22Rv1 (cell line): Measurements from ENCODE around the gene CAMSAP1.

Experiments
- H3K27ac ChIP-seq: fragments of 450-650 bp; 2 replicates; pipeline ENCODE4 v1.5.1; 2017
- ZFX ChIP-seq: fragments of 450-650 bp; IDR thresholded peaks from 2 replicates; pipeline ENCODE4 v1.6.1; 2017; ENCODE audit warnings: antibody characterized with exemption, borderline replicate concordance
- TF ChIP-seq, protein P1 (sequence below): fragments of 450-650 bp; IDR thresholded peaks from 2 replicates; pipeline ENCODE4 v1.5.1; 2017; ENCODE audit warnings: mild to moderate bottlenecking

CAMSAP1 gene

DNA sequence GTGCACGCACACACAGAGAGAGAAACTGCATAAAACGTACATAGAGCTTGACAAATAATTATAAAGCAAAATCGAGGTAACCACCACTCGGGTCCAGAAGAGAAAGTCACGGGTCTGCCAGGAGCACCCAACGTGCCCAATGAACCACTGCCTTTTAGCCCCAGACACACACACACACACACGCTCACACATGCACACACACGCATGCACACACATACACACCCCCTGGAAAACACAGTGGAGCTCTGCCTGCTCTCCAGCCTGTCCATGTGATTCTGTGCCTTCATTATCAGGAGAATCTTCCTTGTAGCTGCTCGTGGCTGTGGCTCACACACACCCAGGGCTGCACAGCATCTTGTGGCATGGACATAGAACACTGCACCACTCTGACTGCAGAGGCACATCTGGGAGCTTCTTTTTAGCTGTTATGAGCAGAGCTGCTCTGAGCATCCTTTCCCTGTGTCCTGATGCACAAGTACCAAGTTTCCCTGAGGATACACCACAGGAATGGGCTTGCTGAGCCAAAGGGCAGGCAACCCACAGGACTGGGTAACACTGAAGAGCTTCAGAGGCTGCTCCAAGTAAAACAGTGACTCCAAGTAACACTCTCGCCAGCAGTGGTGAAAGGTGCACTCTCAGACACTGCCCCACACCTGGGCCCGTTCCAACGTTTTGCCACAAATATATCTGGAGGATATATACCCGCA is 58.9 kb downstream of the CAMSAP1 start:
- no peak overlapping the region for H3K27ac ChIP-seq
- TF ChIP-seq, protein P1, sequence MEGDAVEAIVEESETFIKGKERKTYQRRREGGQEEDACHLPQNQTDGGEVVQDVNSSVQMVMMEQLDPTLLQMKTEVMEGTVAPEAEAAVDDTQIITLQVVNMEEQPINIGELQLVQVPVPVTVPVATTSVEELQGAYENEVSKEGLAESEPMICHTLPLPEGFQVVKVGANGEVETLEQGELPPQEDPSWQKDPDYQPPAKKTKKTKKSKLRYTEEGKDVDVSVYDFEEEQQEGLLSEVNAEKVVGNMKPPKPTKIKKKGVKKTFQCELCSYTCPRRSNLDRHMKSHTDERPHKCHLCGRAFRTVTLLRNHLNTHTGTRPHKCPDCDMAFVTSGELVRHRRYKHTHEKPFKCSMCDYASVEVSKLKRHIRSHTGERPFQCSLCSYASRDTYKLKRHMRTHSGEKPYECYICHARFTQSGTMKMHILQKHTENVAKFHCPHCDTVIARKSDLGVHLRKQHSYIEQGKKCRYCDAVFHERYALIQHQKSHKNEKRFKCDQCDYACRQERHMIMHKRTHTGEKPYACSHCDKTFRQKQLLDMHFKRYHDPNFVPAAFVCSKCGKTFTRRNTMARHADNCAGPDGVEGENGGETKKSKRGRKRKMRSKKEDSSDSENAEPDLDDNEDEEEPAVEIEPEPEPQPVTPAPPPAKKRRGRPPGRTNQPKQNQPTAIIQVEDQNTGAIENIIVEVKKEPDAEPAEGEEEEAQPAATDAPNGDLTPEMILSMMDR: no peak
- TF ChIP-seq ZFX: no peak

DNA sequence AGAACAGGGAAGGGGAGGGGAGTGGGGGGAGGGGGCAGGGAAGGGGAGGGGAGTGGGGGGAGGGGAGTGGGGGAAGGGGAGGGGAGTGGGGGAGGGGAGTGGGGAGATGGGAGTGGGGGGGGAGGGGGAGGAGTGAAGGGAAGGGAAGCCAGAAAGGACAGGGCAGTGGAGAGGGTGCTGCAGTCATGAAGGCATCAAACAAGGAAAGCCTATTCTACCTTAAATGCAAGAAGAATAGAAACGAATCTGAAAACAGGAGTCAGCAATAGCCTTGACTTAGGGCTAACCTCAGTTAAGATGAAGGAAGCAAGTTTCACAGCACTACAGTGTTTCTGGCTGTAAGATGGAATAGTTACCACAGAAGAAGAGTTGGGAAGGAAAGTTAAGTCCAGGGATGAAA is 59.5 kb downstream of the CAMSAP1 start:
- TF ChIP-seq, protein P1: no peak
- no peak for TF ChIP-seq ZFX

DNA sequence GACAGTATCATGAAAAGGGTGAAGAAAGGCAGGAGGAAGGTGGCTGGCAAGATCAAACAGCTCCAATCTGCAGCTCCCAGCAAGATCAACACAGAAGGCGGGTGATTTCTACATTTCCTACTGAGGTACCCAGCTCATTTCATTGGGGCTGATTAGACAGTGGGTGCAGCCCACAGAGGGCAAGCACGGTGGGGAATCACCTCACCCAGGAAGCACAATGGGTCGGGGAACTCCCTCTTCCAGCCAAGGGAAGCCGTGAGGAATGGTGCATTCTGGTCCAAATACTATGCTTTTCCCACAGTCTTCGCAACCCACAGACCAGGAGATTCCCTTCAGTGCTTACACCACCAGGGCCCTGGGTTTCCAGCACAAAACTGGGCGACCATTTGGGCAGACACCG is 66.8 kb downstream of the CAMSAP1 start:
- no peak for TF ChIP-seq ZFX
- no peak overlapping the region for H3K27ac ChIP-seq

More for the DNA sequence above, 59.5 kb downstream of the CAMSAP1 start:
- H3K27ac ChIP-seq: no peak overlapping the region

DNA sequence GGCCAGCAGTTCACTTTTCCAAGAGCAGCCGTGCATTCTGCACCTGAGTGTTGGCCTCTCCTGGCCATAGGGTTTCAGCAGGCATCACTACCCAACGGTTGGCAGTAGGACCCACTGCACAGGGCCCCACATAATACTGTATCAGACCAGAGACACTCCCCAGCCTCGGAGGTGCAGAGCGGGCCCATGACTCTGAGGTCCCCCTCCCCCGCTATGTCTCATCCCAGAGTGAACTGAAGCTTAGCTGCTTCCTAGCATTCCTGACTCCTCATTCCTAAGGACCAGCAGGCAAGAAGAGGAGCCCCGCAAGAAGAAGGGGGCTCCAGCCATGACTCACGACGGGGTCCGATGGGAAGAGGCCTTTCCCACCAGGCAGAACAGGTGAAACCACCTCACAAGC is 67.2 kb downstream of the CAMSAP1 start:
- no peak overlapping the region for H3K27ac ChIP-seq
- no peak for TF ChIP-seq ZFX
- TF ChIP-seq, protein P1: no peak

DNA sequence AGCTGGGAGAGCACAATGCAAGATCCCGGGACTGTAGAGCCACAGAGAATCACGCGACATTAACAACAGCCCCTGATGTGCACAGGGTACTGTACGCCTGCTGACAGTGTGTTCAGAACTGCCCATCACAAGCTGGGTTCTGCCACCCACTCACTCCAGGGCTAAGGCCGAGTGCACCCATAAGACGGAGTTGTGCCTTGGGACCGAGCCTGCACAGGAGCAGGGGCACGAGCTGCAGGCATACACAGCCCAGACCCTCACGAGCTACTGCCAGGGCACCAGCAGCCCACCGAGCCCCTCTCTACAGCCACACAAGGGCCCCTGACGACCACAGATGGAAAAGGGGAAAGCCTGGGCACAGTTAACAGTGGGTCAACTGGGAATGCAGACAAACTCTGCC is 67.8 kb downstream of the CAMSAP1 start:
- TF ChIP-seq, protein P1: no peak
- TF ChIP-seq ZFX: no peak
- H3K27ac ChIP-seq: no peak overlapping the region

DNA sequence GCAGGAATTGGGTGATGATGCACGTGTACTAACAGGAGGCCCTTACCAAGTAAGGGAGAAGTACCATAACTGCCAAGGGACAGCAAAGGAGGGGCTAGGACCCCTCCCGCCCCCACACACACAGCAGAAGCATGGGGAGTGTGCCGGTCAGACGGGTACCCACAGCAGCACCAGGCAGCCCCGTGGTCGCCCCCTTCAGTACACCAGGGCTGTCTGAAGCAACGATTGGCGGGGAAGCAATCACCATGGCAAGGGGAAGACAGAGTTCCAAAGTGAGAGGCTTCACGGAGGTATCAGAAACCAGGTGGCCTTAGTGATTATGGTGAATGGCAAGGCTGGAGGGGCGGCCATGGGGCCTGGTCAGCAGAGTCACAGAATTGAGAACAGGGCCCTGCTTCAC is 72.2 kb downstream of the CAMSAP1 start:
- TF ChIP-seq, protein P1: no peak
- TF ChIP-seq ZFX: no peak
- H3K27ac ChIP-seq: no peak overlapping the region

DNA sequence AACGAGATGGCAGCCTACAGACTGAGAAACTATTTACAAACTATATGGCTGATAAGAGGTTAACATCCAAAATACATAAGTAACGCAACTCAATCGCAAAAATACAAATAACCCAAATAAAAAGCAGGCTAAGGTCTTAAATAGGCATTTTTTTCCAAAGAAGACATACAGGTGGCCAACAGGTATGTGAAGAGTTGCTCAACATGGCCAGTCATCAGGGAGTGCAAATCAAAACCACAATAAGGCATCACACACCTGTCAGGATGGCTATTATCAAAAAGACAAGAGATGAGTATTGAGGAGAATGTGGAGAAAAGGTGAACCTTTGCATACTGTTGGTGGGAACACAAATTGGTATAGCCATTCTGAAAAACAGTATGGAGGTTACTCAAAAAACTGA is 73.5 kb downstream of the CAMSAP1 start:
- no peak overlapping the region for H3K27ac ChIP-seq
- TF ChIP-seq, protein P1: no peak
- TF ChIP-seq ZFX: no peak

DNA sequence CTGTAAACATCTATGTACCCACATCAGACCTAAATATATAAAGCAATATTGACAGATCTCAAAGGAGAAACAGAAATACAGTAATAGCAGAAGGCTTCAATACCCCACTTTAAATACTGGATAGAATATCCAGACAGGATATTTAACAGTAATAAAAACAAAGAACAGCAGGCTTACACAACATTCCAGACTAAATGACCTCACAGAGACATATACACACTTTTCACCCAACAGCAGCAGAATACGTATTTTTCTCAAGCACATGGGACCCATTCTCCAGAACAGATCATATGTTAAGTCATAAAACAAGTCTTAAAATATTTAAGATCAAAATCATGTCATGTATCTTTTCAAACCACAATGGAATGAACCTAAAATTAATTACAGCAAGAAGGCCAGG is 76.8 kb downstream of the CAMSAP1 start:
- TF ChIP-seq, protein P1: no peak
- no peak for TF ChIP-seq ZFX
- H3K27ac ChIP-seq: no peak overlapping the region
